Inferior parietal cortex (tissue), 1 donor: ENCODE data around the gene RTCB.

ENCODE experiments used
- DNase-seq: peaks from one replicate; pipeline ENCODE4 v3.0.0-alpha.2; 2016; ENCODE audit errors: extremely low spot score

The RTCB gene

DNA sequence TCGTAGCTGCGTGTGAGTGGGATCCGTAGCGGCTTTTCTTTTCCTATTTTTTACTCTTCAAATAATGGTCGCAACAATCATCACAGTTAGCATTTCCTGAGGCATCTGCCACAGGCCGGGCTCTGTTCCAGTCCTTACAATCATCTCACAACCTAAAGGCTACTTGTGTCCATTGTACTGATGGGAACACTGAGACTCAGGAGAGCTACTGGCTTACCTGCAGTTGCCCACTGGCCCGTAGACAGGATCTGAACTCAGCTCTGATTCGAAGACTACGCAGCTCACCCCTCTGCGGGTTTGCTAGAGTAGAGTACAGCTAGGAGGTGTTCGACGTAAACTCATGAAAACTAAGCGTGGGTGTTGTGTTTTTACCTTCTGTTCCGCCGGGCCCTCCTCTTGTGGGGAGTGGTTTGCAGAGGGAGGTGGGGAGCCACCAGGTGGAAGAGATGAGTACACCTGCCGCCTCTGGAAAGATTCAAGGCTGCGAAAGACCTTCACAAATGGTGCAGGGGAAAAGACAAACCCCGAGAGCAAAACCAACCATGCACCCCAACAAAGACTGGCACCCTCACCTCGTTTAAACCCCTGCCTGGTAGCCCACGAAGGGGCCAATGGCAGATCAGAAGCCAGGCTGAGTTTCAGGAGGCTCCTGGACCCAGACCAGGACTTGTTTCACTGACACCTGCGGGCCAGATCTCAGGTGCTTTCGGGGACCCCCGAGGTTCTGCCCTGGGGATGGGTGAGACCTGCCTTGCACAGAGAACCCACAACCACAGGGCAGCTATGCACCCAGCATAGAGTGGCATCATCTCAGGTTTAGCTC is 72.6 kb downstream of the RTCB start:
- DNase-seq, result no peak

DNA sequence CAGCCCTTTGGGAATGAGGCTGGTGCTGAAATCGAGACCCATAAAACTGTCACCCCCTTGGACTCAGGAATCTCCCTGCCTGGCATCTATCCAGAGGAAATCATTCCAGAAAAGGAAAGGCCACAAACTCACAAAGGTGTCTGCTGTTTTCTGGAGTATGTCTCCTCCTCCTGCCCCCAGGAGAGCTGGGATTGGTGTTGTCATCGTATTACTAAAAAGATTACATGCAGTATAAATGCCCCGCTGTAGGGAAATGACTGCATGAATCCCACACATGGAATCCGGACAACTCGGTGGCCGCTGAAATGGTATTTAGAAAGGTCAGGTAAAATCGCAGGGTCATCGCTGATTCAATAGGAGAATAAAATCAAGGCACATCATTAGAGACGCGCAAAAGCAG is 73.3 kb downstream of the RTCB start:
- no peak for DNase-seq
